ENCODE data around the gene CD209.

Gene CD209

DNA sequence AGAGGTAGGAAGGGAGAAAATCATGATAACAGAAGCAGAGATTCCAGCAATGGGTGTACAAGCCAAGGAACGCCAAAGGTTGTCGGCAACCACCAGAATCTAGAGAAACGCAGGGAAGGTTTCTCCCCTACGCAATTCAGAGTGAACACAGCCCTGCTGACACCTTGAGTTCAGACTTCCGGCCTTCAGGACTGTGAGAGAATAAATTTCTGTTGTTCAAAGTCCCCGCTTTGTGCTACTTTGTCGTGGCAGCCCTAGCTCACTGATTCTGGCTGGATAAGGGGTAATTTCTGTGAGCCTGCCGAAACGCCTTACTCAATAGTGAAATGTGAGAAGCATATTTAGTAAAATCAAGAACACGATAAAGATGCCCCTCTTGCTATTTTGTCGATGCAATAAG lies 10.1 kb downstream of the CD209 start:
- DNase-seq (ENCODE audit: low read depth in 2 of 2) = no peak

DNA sequence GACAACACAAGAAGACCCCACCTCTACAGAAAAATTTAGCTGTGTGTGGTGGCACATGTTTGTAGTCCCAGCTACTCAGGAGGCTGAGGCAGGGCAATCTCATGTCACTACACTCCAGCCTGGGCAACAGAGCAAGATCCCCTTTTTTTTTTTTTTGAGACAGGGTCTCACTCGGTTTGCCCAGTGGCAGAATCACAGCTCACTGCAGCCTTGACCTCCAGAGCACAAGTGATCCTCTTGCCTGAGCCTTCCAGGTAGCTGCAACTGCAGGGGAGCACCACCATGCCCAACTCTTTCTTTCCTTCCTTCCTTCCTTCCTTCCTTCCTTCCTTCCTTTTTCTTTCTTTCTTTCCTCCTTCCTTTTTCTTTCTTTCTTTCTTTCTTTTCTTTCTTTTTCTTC lies 11.2 kb downstream of the CD209 start:
- no peak for DNase-seq (ENCODE audit: low read depth in 2 of 2)

DNA sequence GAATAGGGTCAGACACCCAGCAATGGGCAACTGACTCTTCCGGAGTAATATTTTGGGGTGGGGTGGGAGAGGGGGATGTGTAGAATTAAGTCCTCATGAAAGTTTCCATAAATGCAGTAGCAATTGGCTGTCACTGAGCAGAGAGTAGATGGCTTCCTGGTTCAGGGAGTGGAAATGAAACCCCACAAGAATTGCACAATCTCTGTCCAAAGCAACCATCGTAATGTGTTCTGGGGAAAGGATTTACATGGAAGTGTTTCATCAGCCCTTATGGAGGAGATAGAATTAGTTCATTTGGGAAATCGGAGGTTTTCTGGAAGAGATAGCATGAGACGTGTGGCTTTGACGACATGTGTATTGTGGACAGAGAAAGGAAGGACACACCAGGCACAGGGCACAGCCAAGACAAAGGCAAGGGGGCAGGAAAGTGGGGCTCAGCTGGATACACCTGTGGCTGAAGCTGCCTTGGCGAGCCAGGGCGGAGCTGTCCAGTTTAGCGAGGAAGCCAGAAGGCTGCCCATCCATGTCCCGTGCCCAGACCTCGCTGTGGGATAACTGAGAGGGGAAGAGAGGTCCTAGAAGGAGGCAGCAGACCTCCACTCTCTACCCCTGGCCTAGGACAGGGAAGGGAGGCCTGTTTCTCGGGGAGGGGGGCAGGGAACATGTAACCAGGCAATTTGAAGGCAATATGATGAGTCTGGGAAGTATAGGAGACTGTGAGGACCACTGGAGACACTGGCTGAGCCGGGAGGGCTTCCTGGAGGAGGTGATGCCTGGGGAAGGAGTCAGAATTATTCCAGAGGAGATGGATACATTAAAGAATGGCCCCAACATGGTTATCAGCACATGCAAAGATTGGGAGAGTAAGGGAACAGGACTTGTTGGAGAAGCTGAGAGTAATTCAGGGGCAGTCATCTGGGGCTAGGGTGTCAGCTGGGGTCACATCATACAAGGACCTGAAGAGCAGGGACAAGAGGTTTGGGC lies 12.8 kb downstream of the CD209 start:
- DNase-seq (ENCODE audit: low read depth in 2 of 2) = no peak

DNA sequence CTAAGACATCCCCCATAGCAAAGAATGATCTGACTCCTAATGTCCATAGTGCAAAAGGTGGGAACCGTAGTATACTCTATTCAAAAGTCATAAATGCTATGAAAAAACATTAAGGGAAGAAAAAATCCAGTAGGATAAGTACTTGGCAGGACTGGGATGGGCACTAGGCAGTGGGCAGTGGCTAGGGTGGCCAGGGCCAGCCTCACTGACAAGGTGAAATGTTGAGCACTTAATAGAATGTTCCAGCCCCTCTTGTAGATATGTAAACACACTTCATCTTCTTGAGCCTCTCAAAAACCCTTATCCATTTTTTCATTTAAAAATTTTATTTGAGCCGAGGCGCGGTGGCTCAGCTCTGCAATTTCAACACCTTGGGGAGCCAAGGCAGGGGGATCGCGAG lies 14.0 kb downstream of the CD209 start:
- no peak for DNase-seq (ENCODE audit: low read depth in 2 of 2)

DNA sequence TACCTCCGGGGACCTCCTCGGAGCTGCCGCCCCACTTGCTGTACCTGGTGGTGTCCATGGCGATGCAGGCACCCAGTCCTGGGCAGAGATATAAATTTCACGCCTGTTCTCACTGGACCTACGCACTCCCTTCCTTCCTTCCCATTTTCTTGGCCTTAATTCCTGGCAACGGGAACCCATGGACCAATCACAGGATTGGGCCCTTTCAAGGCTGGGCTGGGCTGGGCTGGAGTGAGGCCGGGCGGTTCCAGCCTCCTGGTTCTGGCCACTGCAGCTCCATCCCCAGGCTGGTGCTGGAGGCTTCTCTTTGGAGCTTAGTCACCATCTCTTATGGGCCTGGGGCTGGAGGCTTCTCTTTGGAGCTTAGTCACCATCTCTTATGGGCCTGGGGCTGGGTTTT lies 15.3 kb downstream of the CD209 start, which contains the start of gene CLEC4G:
Gene CLEC4G (minus strand): TSS at position 66 of the 400 bp plus-strand sequence. CDS start 8 bp downstream, at position 58.
- no peak for DNase-seq (ENCODE audit: low read depth in 2 of 2)

DNA sequence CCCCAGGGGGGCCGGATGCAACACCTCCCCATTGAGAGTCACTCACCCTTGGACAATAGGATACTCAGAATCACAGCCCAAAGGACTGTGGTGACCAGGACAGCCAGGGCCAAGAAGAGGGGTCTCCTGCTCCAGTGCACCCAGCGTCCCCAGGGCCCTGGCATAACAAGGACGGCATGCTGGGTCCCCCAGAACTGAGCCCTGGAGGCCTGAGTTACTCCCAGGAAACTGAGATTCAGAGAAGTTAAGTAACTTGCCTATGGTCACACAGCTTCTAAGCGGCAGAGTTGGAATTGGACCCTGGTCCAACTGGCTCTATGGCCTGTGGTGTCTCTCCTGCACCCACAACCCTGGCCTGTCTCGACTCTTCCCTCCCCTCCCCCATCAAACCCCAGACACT lies 15.7 kb downstream of the CD209 start:
- DNase-seq (ENCODE audit: low read depth in 2 of 2) = no peak

DNA sequence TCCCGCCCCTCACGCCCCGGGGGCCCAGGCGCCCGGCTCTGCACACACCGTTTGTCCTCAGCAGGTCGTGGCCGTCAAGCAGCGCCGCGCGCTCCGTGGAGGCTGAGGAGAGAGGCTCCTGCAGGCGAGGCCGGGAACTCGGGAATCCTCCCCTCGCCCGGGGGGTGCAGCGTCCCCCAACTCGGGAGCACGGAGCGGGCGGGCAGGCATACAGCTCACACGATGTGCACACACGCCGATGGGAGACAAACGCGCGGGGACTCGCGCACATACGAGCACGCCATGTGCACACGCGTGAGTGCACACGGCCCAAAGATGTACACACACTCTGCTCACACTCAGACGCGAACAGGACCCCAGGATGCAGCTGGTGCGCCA lies 16.1 kb downstream of the CD209 start:
- DNase-seq (ENCODE audit: low read depth in 2 of 2) = no peak

DNA sequence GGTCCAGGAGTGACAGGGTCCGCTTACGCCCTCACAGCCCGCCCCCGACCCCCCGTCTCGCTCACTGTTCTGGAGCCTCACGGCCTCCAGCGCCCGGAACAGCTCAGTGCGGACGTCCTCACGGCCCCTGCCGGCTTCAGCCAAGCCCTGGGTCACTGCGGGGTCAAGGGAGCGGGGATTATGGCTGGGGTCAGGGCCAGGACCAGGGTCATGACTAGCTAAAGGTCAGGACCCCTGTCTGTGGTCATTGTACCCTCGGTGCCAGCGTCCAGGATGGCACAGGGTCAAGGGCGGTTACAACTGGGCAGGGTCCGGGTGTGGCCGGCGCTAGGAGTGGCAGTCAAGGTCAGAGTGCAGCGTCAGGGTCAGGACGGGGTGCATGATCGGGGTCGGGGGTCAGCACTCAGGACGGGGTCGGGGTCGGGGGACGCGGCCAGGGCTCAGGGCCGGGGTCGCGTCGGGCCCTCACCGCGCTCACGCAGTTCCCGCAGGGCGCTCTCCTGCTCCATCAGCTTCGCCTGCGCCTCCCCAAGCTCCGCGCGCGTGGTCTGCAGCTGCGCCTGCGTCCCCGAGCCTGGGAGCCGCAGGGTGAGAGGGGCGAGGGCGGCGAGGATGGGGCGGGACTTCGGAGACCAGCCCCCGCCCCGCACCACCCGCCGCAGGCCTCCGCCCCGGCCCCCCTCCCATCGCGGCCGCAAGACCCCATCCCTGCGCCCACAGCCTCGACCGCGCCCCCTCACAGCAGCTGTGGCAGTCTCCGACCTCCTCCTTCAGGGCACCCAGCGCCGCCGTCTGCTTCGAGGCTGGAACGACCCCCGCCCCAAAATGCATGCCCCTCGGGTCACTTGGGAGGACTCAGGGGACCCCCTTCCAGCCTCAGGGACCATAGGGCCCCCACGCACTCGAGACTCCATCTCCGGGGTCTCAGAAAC lies 16.8 kb downstream of the CD209 start:
- DNase-seq (ENCODE audit: low read depth in 2 of 2) = no peak

DNA sequence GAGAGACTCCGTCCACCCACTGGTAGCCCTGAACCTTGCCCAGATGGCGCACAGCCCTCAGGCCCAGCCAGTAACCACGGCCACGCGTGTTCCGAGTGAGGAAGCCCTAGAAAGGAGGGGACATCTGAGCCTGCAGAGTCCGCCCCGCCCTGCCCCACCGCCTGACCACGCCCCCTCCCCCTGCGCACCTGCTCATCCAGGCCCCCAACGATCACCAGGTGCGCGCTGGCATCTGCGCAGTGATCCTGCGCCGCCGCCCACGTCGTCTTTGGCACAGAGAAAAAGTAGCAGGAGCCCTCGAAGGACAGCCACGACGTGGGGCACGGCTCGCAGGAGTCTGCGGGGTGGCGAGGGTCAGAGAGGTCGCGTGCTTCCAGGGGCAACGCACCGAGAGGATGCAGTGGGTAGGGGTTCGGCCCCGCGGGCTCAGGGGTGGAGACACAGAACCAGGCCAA lies 17.5 kb downstream of the CD209 start:
- no peak for DNase-seq (ENCODE audit: low read depth in 2 of 2)

DNA sequence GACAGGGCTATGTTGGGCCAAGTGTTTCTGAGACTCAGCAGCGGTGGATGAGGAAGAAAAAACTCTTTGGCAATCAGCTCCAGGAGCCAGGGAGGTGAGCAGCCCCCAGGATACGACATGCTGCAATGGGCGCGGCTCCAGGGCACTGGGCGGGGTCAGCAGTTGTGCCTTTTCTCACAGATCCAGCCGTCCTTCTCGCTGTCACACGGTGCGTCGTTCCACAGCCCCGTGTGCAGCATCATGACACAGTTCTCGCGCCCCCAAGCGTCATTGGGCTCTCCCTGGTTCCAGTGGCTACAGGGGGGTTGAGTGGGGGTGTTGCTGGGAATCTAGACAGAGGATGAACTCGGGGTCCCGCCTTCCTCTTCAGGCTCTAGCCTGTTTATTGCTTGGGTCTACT lies 18.1 kb downstream of the CD209 start:
- DNase-seq (ENCODE audit: low read depth in 2 of 2) = no peak

DNA sequence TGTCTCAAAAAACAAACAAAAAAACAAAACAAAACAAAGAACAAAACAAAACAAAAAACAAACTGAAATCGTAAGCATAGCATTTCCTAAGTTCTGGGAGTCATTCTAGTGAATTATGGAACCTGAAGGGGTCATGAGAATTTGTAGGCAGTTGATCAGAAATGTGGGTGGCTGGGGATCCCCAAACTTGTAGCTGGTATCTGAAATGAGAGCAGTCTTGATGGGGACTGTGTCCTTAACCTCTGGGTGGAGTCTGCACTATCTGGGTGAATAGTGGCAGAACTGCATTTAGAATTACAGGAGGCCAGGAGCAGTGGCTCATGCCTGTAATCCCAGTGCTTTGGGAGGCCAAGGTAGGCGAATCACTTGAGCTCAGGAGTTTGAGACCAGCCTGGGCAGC lies 21.5 kb downstream of the CD209 start:
- DNase-seq (ENCODE audit: low read depth in 2 of 2) = no peak

DNA sequence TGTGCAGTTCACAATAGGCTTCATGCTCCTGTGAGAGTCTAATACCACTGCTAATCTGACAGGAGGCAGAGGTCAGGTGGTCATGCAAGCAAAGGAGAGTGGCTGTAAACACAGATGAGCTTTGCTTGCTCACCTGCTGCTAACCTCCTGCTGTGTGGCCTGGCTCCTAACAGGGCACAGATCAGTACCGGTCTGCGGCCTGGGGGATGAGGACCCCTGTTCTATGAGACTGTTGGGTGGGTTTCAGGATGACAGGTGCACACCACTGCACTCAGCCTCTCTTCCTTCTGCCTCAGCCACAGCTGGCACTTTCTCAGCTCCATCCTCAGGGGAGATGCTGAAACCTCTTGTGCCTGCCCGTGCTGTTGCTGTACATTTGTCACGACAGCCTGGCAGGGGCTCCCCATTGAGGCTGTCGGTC lies 25.1 kb downstream of the CD209 start:
- no peak for DNase-seq (ENCODE audit: low read depth in 2 of 2)

DNA sequence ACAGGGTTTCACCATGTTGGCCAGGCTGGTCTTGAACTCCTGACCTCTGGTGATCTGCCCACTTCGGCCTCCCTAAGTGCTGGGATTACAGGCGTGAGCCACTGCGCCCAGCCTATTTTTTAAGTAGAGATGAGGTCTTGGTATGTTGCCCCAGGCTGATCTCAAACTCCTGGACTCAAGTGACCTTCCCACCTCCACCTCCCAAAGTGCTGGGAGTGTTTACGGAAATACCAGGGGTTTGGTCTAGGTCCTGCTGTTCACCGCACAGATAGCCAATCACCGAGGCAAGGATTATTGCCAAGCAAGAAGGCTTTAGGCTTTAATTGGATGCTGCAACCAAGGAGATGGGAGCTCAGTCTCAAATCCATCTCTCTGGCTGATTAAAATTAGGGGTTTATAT lies 27.0 kb downstream of the CD209 start:
- no peak for DNase-seq (ENCODE audit: low read depth in 2 of 2)

DNA sequence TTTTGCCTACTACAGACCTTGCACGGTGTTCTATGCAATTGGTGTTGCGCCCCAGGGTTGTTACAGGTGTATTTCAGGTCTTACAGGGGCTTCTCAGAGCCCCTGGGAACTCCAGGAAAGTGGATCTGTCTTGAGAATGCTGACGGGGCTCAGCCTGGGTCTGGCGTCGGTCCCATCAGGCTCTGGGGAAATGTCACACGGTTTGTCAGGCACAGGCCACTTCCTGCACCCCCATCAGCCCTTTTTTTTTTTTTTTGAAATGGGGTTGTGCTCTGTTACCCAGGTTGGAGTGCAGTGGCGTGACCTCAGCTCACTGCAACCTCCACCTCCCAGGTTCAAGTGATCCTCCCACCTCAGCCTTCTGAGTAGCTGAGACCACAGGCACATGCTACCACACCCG lies 28.7 kb downstream of the CD209 start:
- DNase-seq (ENCODE audit: low read depth in 2 of 2) = no peak

DNA sequence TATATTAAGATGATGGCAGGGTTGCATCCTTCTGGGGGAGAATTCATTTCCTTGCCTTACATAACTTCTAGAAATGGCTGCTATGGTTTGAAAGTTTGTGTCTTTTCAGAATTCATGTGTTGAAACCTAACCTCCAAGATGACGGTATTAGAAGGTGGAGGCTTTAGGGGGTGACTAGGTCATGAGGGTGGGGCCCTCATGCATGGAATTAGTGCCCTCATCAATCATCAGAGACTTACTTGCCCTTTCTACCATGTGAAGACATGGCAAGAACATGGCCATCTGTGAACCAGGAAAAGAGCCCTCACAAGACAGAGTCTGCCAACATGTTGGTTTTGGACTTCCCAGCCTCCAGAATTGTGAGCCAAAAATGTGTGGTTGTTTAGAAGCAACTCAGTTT lies 30.6 kb downstream of the CD209 start:
- DNase-seq (ENCODE audit: low read depth in 2 of 2) = no peak

DNA sequence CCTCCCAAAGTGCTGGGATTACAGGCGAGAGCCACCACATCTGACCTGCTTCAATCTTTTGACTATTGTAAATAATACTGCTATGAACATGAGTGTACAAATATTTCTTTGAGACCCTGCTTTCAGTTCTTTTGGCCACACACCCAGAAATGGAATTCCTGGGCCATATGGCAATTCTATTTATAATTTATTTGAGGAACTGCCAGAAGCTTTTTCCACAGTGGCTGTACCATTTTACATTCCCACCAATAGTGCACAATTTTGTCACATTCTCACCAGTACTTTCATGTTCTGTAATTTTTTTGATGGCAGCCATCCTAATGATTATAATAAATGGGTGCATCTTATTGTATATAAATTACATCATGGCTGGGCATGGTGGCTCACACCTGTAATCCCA lies 31.7 kb downstream of the CD209 start:
- no peak for DNase-seq (ENCODE audit: low read depth in 2 of 2)

DNA sequence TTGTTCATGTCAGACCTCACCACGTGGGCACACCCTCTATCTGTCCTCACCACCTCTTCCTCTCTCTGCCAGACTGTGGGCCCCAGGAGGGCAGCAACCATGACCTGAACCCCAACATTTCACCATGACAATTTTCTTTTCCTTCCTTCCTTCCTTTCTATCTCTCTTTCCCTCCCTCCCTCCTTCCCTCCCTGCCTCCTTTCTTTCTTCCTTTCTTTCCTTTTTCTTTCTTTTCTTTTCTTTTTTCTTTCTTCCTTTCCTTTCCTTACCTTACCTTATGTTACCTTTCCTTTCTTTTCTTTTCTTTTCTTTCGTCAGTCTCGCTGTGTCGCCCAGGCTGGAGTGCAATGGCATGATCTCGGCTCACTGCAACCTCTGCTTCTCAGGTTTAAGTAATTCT lies 36.7 kb downstream of the CD209 start:
- no peak for DNase-seq (ENCODE audit: low read depth in 2 of 2)

DNA sequence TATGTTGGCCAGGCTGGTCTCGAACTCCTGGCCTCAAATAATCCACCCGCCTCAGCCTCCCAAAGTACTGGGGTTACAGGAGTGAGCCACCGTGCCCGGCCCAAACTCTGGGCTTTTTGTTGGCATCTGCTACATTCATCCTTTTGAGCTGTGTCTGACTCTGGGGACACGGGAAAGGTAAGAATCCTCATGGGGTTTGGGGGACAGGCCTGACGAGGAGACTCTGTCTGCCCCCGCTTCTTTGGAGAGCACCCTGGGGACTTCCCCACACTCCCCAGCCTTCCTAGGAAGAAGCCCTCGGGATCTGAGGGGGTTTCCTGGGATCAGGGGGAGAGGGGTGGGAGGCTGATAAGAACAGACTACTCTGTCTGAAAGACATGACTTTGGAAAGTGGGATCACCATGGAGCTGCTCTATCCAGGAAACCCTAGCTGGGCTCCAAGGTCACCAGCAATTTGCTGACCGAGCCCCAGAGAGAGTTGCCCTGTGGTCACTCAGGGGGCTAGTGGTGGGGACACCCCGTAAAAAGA lies 37.3 kb downstream of the CD209 start:
- DNase-seq (ENCODE audit: low read depth in 2 of 2) = no peak

DNA sequence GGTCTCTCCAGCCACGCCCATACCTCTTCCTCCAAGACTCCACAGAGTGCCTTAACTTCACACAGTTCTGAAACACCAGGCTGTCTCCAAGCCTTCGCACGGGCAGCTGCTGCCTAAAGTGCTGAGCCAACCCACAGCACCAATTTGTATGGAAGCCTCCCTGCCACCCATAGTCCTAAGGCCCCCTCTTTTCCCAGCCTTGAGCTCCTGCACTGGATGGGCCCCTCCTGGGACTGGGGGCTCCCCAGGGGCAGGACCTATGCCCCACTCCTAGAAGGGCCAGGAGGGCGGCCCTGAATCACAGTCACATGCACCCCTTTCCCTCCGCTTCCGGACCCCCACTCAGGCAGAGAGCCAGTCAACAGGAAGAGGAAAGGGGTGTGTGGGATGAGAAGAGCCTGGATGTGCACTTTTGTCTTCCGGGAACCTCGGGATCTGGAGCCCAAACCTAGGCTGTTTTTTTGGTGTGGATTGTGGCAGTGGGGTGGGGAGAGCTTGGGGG lies 40.3 kb downstream of the CD209 start:
- DNase-seq (ENCODE audit: low read depth in 2 of 2) = no peak

DNA sequence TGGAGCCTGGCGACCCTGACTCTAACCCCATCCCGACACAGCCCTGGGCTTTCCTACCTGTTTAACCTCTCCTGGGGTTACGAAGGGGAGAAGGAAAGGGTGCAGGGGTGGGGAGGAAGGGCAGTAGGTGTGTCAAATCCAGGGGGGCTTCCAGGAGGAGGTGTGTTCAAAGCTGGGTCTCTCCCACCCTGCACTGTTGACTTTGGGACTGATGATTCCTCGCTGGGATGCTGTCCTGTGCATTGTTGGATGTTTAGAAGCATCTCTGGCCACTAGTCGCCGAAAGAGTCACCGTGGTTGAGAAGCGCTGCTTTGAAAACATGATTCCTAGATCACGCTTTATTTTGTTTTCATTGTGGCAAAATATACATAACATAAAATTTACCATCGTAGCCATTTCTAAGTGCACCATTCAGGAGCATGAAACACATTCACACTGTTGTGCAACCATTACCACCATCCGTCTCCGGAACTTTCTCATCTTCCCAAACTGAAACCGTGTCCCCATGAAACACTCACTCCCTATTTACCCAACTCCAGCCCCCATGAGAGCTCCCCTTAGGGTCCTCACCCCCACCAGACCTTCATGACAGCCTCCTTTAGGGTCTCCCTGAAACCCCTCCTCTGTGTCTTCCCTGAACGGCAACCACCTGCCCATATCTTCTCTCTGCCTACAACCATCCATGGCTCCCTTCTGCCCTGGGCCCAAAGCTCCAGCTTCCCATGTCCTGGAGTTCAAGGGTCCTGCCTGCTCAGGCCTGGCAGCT lies 41.0 kb downstream of the CD209 start:
- DNase-seq (ENCODE audit: low read depth in 2 of 2) = no peak
